Parathyroid adenoma (tissue), 2 donors: ENCODE results near the gene INPP5K.

ENCODE experiments used
- H2AFZ ChIP-seq: fragments of 300-600 bp; sonication (generic); one replicate; pipeline ENCODE4 v1.7.0; 2017; ENCODE audit warnings: antibody characterized with exemption, mild to moderate bottlenecking
- H3K27ac ChIP-seq: fragments of 300-600 bp; sonication (generic); one replicate; pipeline ENCODE4 v1.7.0; 2017
- H3K27me3 ChIP-seq: fragments of 300-600 bp; sonication (generic); one replicate; pipeline ENCODE4 v1.7.0; 2017; ENCODE audit warnings: low read length; ENCODE audit not compliant: control insufficient read depth, insufficient read depth
- H3K36me3 ChIP-seq: fragments of 300-600 bp; sonication (generic); one replicate; pipeline ENCODE4 v1.7.0; 2017; ENCODE audit warnings: low read length; ENCODE audit not compliant: control insufficient read depth, insufficient read depth
- H3K4me1 ChIP-seq: fragments of 300-600 bp; sonication (generic); one replicate; pipeline ENCODE4 v1.7.0; 2017; ENCODE audit warnings: control low read depth
- H3K4me2 ChIP-seq: fragments of 300-600 bp; sonication (generic); one replicate; pipeline ENCODE4 v1.7.0; 2017; ENCODE audit warnings: low read length
- H3K4me3 ChIP-seq: fragments of 300-600 bp; sonication (generic); one replicate; pipeline ENCODE4 v1.7.0; 2017; ENCODE audit warnings: low read depth, low read length
- H3K79me2 ChIP-seq: fragments of 300-600 bp; sonication (generic); one replicate; pipeline ENCODE4 v1.7.0; 2017; ENCODE audit warnings: control low read depth
- H3K9ac ChIP-seq: fragments of 300-600 bp; sonication (generic); one replicate; pipeline ENCODE4 v1.7.0; 2017; ENCODE audit warnings: mild to moderate bottlenecking
- H3K9me3 ChIP-seq: fragments of 300-600 bp; sonication (generic); one replicate; pipeline ENCODE4 v1.7.0; 2017; ENCODE audit warnings: low read length; ENCODE audit not compliant: control insufficient read depth
- CTCF ChIP-seq: fragments of 300-600 bp; sonication (generic); IDR thresholded peaks from one replicate; pipeline ENCODE4 v1.7.0; 2017; ENCODE audit warnings: antibody characterized with exemption, mild to moderate bottlenecking
- donor health status: primary hyperparathyroidism.

INPP5K gene

GRCh38 chr17:1522626-1523025 is 6.2 kb upstream of the INPP5K start:
- Histone ChIP-seq H3K4me3 (no peak overlapping the region), H3K4me2 (no peak overlapping the region), H3K9ac (no peak overlapping the region), H3K27me3 (no peaks in the 10 kb centered on the region), H3K4me1 (no peaks in the 10 kb centered on the region), H3K36me3 (no peaks in the 10 kb centered on the region), H2AFZ (no peak overlapping the region), H3K9me3 (no peaks in the 10 kb centered on the region), H3K79me2 (no peaks in the 10 kb centered on the region), H3K27ac (no peak overlapping the region)
- no peak for TF ChIP-seq CTCF

- Histone ChIP-seq H3K9ac (no peak overlapping the region), H3K4me1 (no peaks in the 10 kb centered on the region), H3K79me2 (no peaks in the 10 kb centered on the region), H3K27ac (no peak overlapping the region), H3K36me3 (no peaks in the 10 kb centered on the region), H2AFZ (no peak overlapping the region), H3K27me3 (no peaks in the 10 kb centered on the region), H3K4me2 (no peak overlapping the region), H3K4me3 (no peak overlapping the region), H3K9me3 (no peaks in the 10 kb centered on the region)
- no peak for TF ChIP-seq CTCF
Measured at GRCh38 chr17:1521086-1521640, 4.8 kb upstream of the INPP5K start.

DNA sequence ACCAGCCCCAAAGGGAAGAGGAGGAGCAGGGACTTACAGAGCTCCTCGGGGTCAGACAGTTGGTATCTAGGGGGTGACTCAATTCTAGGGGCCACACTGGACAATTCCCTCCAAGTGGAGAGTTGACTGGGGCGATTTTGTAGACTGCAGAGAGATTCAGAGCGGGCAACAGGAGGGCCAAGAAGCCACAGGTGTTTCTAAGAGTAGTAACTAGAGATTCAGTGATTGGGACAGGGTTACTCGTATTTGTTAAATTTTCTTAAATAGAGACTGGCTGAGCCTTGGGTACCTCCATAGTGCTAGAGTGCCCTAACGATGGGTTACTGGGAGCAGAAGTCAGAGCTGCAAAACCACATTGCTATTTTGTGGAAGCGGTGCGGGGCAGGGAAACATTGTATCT is 3.3 kb upstream of the INPP5K start:
- Histone ChIP-seq H3K27ac (no peak overlapping the region), H3K79me2 (peaks cover 8% of the 10 kb centered on the region), H3K4me3 (no peak overlapping the region), H3K27me3 (no peaks in the 10 kb centered on the region), H3K9ac (no peak overlapping the region), H3K4me2 (no peak overlapping the region), H3K9me3 (no peaks in the 10 kb centered on the region), H2AFZ (no peak overlapping the region), H3K36me3 (no peaks in the 10 kb centered on the region), H3K4me1 (peaks cover 5% of the 10 kb centered on the region)
- no peak for TF ChIP-seq CTCF

GRCh38 chr17:1518410-1518809 is 2.0 kb upstream of the INPP5K start:
- H3K4me1 ChIP-seq: peaks cover 5% of the 10 kb centered on the region
- no peaks in the 10 kb centered on the region for H3K36me3 ChIP-seq
- peaks cover 17% of the 10 kb centered on the region for H3K79me2 ChIP-seq
- no peaks in the 10 kb centered on the region for H3K27me3 ChIP-seq
- H3K27ac ChIP-seq: no peak overlapping the region
- no peak for TF ChIP-seq CTCF
- H2AFZ ChIP-seq: no peak overlapping the region
- H3K4me2 ChIP-seq: no peak overlapping the region
- no peak overlapping the region for H3K4me3 ChIP-seq
- no peak overlapping the region for H3K9ac ChIP-seq
- no peaks in the 10 kb centered on the region for H3K9me3 ChIP-seq

- Histone ChIP-seq H3K79me2 (peaks cover 21% of the 10 kb centered on the region), H3K4me1 (peaks cover 23% of the 10 kb centered on the region), H3K4me2 (peak overlapping the region; percentile 77), H3K27ac (peak overlapping the region; percentile 84), H3K27me3 (no peaks in the 10 kb centered on the region), H3K4me3 (peak overlapping the region; percentile 66), H3K9ac (no peak overlapping the region), H3K36me3 (no peaks in the 10 kb centered on the region), H2AFZ (peak overlapping the region; percentile 77), H3K9me3 (no peaks in the 10 kb centered on the region)
- peak; percentile 63 for TF ChIP-seq CTCF
Measured at GRCh38 chr17:1515640-1516387, 598 bp downstream of the INPP5K start.
